Measurements from ENCODE around the gene SHISA7.
A peak's percentile ranks its signal among the peaks of the same experiment; 100 is the strongest.

The SHISA7 gene

DNA sequence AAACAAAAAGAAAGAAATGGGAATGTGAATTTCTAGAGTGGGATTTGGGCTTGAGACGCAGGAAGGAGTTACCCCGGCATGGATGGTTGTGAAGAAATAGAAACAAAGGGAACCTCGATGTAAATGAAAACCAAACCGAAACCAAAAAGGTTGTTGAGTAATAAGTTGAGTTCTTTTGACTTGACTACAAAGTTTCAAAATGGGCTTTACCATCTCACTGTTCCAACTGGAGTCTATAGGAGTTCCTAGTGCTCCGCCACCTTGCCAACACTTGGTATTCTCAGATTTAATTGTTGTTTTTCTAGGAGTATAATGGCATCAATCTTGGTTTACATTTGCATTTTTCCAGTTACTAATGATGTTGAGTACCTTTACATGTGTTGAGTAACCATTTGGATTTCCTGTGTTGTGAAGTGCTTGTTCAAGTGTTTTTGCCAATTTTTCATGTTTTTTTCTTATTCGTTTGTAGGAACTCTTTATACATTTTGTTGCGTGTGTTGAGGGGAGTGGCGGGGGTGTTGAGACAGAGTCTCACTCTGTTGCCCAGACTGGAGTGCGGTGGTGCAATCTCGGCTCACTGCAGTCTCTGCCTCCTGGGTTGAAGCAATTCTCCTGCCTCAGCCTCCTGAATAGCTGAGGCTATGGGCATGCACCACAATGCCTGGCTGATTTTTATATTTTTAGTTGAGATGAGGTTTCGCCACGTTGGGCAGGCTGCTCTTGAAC is 44.7 kb downstream of the SHISA7 start:
- Histone ChIP-seq H3K9me3 (ENCODE audit: control insufficient read depth, insufficient read depth, low read length) (no peaks in the 10 kb centered on the region), H3K4me3 (ENCODE audit: low read length) (no peak overlapping the region), H3K27me3 (ENCODE audit: control insufficient read depth, insufficient read depth, low read length) (no peaks in the 10 kb centered on the region), H3K27ac (ENCODE audit: low read length) (no peak overlapping the region), H3K4me1 (ENCODE audit: control insufficient read depth, insufficient read depth, low read length) (0 out of 2 replicates have a peak, but pooled peaks cover 2% of the 10 kb centered on the region), H3K36me3 (ENCODE audit: control insufficient read depth, insufficient read depth, low read length) (peaks cover 18% of the 10 kb centered on the region)
- no CpG with 5 or more reads among the region's 12 CpGs for WGBS (ENCODE audit: insufficient coverage, insufficient read length)
- DNase-seq (ENCODE audit: low read depth, low spot score): no peak

DNA sequence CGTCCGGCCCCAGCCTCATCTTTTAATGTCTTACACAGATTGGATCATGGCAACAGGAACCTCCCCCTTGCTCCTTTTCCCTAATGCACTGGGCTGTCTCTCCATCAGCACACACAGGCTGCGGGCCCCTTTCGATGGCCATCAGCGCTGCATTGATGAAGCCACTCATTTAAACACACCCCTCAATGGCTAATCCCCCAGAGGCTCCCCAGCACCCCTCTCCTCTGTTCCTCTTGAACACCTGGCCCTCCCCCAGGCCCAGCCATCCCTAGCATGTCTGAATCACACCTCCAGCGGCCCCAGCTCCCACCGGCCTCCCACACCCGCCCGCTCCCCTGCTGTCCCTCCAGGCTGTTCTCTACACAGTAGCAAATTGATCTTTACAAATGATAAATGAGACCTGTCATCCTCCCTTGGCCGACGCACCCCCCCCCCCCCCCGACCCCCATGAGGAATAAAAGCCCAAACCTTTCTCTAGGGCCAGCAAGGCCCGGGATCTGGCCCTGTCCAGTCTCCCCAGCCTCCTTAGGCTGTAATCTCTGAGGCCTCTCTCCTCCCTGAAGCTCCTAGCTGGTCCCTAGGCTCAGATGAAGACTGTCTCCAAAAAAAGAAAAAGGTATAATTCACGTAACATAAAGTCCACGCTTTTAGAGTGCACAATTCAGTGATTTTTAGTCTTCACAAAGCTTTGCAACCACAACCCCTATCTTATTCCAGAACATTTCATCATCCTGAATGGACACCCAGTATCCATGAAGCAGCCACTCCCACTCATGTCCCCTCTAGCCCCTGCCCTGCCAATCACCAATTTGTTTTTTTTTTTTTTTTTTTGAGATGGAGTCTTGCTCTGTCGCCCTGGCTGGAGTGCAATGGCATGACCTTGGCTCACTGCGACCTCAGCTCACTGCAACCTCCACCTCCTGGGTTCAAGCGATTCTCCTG is 50.0 kb downstream of the SHISA7 start:
- H3K27me3 ChIP-seq (ENCODE audit: control insufficient read depth, insufficient read depth, low read length): no peaks in the 10 kb centered on the region
- H3K9me3 ChIP-seq (ENCODE audit: control insufficient read depth, insufficient read depth, low read length): no peaks in the 10 kb centered on the region
- H3K4me1 ChIP-seq (ENCODE audit: control insufficient read depth, insufficient read depth, low read length): peaks cover 8% of the 10 kb centered on the region; the same call in 1 of the 2 replicates
- no CpG with 5 or more reads among the region's 18 CpGs for WGBS (ENCODE audit: insufficient coverage, insufficient read length)
- no peak overlapping the region for H3K27ac ChIP-seq (ENCODE audit: low read length)
- no peak overlapping the region for H3K4me3 ChIP-seq (ENCODE audit: low read length)
- DNase-seq (ENCODE audit: low read depth, low spot score): no peak
- peaks cover 16% of the 10 kb centered on the region for H3K36me3 ChIP-seq (ENCODE audit: control insufficient read depth, insufficient read depth, low read length)

DNA sequence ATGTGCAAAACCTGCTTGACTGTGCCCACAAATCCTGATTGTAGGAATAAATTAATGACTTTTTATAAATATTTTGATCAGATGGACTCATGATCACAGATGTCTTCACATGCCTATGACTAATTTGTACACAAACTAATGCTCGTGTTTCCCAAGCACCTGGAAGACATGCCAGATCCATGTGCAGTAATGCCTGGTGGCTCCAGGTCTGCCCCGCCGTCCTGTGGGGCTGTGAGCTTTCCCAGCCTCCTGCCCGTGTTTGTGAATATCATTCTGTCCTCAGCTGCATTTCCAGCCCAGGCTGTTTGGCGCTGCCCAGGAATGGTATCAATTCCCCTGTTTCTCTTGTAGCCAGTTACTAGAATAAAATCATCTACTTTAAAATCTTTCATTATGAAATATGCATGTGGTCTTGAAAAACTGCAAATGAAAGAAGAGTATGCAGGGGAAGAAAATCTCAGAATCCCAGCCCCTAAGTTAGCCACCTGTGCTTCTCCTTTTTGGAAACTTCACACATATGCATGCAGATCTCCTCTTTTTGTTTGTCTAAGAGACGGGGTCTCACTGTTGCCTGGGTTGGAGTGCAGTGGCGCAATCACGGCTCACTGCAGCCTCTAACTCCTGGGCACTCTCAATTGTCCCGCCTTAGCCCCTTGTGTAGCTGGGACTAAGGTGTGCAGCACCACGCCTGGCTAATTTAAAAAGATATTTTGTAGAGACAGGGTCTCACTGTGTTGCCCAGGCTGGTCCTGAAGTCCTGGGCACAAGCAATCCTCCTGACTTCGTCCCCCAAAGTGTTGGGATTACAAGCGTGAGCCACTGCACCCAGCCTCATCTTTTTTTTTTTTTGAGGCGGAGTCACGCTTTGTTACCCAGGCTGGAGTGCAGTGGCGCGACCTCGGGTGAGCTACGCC is 51.1 kb downstream of the SHISA7 start:
- Histone ChIP-seq H3K27me3 (ENCODE audit: control insufficient read depth, insufficient read depth, low read length) (no peaks in the 10 kb centered on the region), H3K27ac (ENCODE audit: low read length) (no peak overlapping the region), H3K9me3 (ENCODE audit: control insufficient read depth, insufficient read depth, low read length) (no peaks in the 10 kb centered on the region), H3K4me1 (ENCODE audit: control insufficient read depth, insufficient read depth, low read length) (peaks cover 11% of the 10 kb centered on the region), H3K4me3 (ENCODE audit: low read length) (no peak overlapping the region), H3K36me3 (ENCODE audit: control insufficient read depth, insufficient read depth, low read length) (peaks cover 26% of the 10 kb centered on the region)
- DNase-seq (ENCODE audit: low read depth, low spot score): no peak
- WGBS (ENCODE audit: insufficient coverage, insufficient read length): no CpG with 5 or more reads among the region's 18 CpGs

DNA sequence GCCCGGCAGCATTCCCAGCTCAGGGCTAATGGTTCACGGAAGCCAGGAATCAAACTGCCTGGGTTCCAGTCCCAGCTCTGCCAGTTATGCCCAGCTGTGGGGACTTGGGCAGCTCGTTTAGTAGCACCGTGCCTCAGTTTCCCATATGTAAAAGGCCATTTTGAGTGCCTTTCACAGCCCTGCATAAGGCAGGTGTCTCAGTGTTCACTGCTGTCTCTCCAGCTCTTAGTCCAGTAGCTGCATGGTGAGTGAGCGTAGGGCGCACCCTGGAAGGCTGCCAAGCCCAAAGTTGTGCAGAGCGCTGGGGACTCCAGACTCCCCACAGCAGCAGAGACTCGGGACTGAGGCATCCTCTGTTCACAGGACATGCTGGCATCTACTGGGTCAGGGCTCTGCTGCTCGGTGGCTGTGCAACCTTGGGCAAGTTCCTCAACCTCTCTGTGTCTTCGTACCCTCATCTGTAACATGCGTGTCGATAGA is 51.9 kb downstream of the SHISA7 start:
- peaks cover 11% of the 10 kb centered on the region for H3K4me1 ChIP-seq (ENCODE audit: control insufficient read depth, insufficient read depth, low read length)
- peaks cover 26% of the 10 kb centered on the region for H3K36me3 ChIP-seq (ENCODE audit: control insufficient read depth, insufficient read depth, low read length)
- DNase-seq (ENCODE audit: low read depth, low spot score): no peak

DNA sequence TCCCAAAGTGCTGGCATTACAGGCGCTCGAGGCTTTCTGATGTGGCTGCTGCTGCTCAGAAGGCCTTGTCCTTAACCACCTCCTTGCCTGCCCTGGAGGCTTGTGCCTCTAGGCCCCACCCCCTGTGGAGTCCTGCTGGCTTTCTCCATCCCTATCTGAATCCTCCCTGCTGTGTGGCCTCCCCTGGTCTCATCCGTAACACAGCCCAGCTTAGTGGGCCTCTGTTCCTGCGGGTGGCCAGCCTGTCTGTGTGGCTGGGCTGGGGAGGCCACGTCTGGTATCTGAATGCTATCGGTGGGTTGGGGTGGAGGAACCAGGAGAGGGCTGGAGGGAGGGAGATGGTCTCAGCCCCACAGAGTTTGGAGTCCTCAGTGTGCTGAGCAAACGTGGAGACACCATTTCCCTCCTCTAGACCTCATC is 52.6 kb downstream of the SHISA7 start:
- peaks cover 26% of the 10 kb centered on the region for H3K36me3 ChIP-seq (ENCODE audit: control insufficient read depth, insufficient read depth, low read length)
- no peak overlapping the region for H3K27ac ChIP-seq (ENCODE audit: low read length)
- no peaks in the 10 kb centered on the region for H3K27me3 ChIP-seq (ENCODE audit: control insufficient read depth, insufficient read depth, low read length)
- no peaks in the 10 kb centered on the region for H3K9me3 ChIP-seq (ENCODE audit: control insufficient read depth, insufficient read depth, low read length)
- no peak overlapping the region for H3K4me3 ChIP-seq (ENCODE audit: low read length)
- H3K4me1 ChIP-seq (ENCODE audit: control insufficient read depth, insufficient read depth, low read length): peaks cover 11% of the 10 kb centered on the region
- DNase-seq (ENCODE audit: low read depth, low spot score): no peak
- WGBS (ENCODE audit: insufficient coverage, insufficient read length): no CpG with 5 or more reads among the region's 7 CpGs

More for the DNA sequence above, 51.9 kb downstream of the SHISA7 start:
- no peak overlapping the region for H3K27ac ChIP-seq (ENCODE audit: low read length)
- H3K4me3 ChIP-seq (ENCODE audit: low read length): no peak overlapping the region
- no peaks in the 10 kb centered on the region for H3K9me3 ChIP-seq (ENCODE audit: control insufficient read depth, insufficient read depth, low read length)
- H3K27me3 ChIP-seq (ENCODE audit: control insufficient read depth, insufficient read depth, low read length): no peaks in the 10 kb centered on the region
- WGBS (ENCODE audit: insufficient coverage, insufficient read length): no CpG with 5 or more reads among the region's 12 CpGs

DNA sequence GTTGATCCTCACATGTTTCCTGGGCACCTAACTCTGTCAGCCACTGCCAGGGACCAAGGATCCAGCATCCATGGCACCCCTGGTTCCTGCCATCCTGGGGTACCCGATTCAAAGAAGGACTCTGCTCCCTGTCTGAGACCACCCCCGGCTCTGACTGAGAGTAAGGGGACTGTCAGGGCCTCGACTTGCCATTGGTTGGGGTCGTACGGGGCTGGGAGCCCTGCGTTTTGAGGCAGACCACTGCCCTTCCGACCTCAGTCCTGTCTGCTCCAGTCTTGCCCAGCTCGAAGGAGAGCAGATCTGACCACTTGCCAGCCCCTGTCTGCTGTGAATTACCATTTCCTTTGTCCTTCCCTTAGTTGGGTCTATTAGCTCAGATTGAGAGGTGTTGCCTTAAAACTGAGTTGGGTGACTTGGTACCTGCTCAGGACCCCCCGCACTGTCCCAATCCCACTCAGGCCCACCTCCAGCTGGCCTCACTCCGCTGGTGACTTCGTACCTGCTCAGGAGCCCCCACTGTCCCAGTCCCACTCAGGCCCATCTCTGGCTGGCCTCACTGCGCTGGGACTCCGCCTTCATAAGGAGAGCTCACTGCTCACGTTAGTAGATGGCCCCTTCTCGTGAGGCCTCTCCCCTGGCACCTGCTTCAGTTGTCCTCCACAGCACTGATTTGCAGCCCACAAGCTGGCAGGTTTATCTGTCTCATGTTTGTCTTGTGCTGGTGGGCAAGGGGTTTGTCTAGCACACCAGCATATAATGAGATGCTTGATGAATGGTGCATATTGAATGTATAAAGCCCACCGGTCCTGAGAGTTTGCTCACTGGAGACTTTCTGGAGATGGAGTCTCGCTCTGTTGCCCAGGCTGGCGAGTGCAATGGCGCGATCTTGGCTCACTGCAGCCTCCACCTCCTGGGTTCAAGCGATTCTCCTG is 53.4 kb downstream of the SHISA7 start:
- Histone ChIP-seq H3K27ac (ENCODE audit: low read length) (no peak overlapping the region), H3K4me1 (ENCODE audit: control insufficient read depth, insufficient read depth, low read length) (peaks cover 11% of the 10 kb centered on the region), H3K9me3 (ENCODE audit: control insufficient read depth, insufficient read depth, low read length) (no peaks in the 10 kb centered on the region), H3K27me3 (ENCODE audit: control insufficient read depth, insufficient read depth, low read length) (no peaks in the 10 kb centered on the region), H3K4me3 (ENCODE audit: low read length) (no peak overlapping the region), H3K36me3 (ENCODE audit: control insufficient read depth, insufficient read depth, low read length) (peaks cover 26% of the 10 kb centered on the region)
- no CpG with 5 or more reads among the region's 21 CpGs for WGBS (ENCODE audit: insufficient coverage, insufficient read length)
- no peak for DNase-seq (ENCODE audit: low read depth, low spot score)

DNA sequence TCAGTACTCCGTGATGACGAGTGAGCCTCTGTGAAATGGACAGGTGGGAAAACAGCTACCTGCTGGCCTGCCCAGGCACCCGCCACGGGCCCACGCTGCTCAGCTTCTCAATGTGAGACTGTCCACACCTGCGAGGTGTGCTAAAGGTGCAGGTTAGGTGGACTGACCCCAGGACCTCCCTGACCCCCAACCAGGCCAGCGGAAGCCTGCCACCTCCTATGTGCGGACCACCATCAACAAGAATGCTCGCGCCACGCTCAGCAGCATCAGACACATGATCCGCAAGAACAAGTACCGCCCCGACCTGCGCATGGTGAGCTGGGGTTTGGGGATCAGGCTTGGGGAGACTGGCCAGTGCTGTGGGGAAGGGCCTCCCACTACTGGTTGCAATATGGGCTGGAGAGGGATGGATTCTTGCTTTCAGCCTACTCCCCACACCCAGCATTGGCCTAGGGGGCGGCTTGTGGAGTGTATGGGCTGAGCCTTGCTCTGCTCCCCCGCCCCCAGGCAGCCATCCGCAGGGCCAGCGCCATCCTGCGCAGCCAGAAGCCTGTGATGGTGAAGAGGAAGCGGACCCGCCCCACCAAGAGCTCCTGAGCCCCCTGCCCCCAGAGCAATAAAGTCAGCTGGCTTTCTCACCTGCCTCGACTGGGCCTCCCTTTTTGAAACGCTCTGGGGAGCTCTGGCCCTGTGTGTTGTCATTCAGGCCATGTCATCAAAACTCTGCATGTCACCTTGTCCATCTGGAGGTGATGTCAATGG is 55.2 kb downstream of the SHISA7 start:
- Histone ChIP-seq H3K36me3 (ENCODE audit: control insufficient read depth, insufficient read depth, low read length) (peaks cover 26% of the 10 kb centered on the region), H3K27ac (ENCODE audit: low read length) (no peak overlapping the region), H3K4me1 (ENCODE audit: control insufficient read depth, insufficient read depth, low read length) (peaks cover 11% of the 10 kb centered on the region), H3K27me3 (ENCODE audit: control insufficient read depth, insufficient read depth, low read length) (no peaks in the 10 kb centered on the region), H3K4me3 (ENCODE audit: low read length) (no peak overlapping the region), H3K9me3 (ENCODE audit: control insufficient read depth, insufficient read depth, low read length) (no peaks in the 10 kb centered on the region)
- no CpG with 5 or more reads among the region's 24 CpGs for WGBS (ENCODE audit: insufficient coverage, insufficient read length)
- no peak for DNase-seq (ENCODE audit: low read depth, low spot score)

DNA sequence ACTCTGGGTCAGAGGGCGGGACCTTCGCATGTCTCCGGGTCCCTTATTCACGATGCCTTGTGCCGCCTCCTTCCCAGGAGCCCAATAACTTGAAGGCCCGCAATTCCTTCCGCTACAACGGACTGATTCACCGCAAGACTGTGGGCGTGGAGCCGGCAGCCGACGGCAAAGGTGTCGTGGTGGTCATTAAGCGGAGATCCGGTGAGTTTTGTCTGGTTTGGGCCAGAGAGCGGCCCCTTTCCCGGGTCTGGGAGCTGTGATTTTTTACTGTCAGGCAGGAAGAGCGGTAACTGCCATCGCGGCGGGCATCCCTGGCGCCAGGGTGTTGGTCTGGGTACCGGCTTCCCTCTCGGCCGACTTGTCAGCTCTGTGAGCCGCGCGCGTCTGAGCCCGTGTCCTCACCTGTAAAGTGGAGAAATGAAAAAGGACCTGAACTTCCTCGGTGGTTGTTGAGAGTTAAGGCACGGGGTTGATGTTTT is 56.6 kb downstream of the SHISA7 start:
- Histone ChIP-seq H3K36me3 (ENCODE audit: control insufficient read depth, insufficient read depth, low read length) (peaks cover 26% of the 10 kb centered on the region), H3K4me1 (ENCODE audit: control insufficient read depth, insufficient read depth, low read length) (peaks cover 9% of the 10 kb centered on the region), H3K9me3 (ENCODE audit: control insufficient read depth, insufficient read depth, low read length) (no peaks in the 10 kb centered on the region), H3K4me3 (ENCODE audit: low read length) (peak overlapping the region; percentile 82), H3K27ac (ENCODE audit: low read length) (no peak overlapping the region), H3K27me3 (ENCODE audit: control insufficient read depth, insufficient read depth, low read length) (no peaks in the 10 kb centered on the region)
- no peak for DNase-seq (ENCODE audit: low read depth, low spot score)
- WGBS (ENCODE audit: insufficient coverage, insufficient read length): no CpG with 5 or more reads among the region's 33 CpGs
